Tongue (tissue), 2 donors: ENCODE results near the gene CYP19A1. TPM values are rescaled to one million over a fixed set of nuclear protein-coding genes. Genes with fewer than 3 reads are reported as not detected.
A peak's percentile ranks its signal among the peaks of the same experiment; 100 is the strongest.
"Not testable (repeated sequence)": the region's sequence is repeated elsewhere in the genome, so short reads cannot be mapped to it uniquely, and the experiment has no call there.

Experiments used
- DNase-seq: peaks from one replicate; pipeline ENCODE4 v3.0.0-alpha.2; 2015
- total RNA-seq: library from RNA; depleted of rRNA; stranded (reverse); fragments of >200 nt; gene quantifications from one replicate; pipeline ENCODE4 v1.2.3, GENCODE V29; 2014

CYP19A1 gene
- total RNA-seq, 1 donor from 2014 or later = 3.0 TPM

- DNase-seq = no peak
These were observed 133.1 kb downstream of the CYP19A1 start for GRCh38 chr15:51205050-51205975.

DNA sequence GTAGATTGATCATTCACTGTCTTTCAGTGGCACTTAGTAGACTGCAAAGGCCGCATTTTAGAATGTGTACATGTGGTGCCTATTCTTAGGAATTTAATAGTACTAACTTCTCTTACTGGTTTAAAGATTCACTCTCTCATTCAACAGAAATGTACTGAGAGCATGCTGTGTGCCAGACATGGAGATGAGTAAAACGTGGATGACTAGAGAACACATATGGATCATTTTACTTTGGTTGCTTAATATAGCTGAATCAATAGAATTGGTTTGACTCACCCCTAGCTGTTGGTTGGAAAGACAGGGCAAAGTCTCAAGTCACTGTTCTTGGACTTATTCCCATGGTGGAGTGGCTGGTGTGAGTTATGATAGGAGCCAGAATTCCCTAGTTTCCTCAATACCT lies 134.6 kb downstream of the CYP19A1 start:
- DNase-seq = no peak

DNA sequence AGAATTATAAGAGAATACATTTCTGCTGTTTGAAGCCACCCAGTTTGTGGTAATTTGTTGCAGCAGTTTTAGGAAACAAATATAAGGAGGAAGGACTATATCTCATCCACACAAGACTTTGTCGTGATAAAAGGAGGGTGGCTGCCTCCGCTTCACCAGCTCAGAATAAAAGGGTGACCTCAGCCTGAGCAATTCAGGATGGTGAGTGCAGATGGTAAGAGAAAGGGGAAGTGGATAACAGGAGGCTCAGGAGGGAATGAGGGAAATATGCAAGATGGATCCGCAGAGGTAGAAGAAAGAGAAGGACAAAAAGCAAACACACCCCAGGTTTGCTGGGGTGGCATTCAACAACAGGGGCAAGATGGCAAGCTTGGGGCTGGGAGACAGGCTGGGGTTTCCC lies 135.6 kb downstream of the CYP19A1 start:
- DNase-seq = no peak

GRCh38 chr15:51201581-51201980 lies 136.8 kb downstream of the CYP19A1 start:
- DNase-seq = no peak

- no peak for DNase-seq
These were observed 137.6 kb downstream of the CYP19A1 start for GRCh38 chr15:51200792-51201191.

GRCh38 chr15:51199541-51199940 lies 138.9 kb downstream of the CYP19A1 start:
- no peak for DNase-seq

DNA sequence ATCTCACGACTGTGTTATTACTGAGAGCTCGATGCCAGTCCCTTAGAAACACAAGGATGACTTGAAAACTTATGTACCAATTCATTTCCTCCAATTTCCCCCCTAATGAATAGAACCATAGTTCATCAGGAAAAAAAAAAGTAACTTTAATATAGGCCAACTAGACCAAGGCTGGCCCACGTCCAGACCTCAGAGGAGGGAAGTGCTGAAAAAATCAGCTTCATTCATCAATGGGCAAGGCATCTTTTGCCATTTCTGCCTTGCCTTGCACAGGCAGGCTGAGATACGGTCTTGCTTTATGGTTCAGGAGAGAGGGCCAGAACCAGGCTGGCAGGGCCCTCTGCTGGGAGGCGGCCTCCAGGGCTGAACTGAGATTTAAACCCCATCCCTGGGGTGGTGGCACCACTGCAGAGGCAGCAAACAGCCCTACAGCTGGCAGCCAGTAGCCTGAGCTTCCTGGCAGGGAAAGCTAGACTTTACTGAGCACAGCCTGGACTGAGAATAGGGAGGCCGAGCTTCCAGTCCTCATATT lies 139.6 kb downstream of the CYP19A1 start:
- DNase-seq = peak; percentile 28

DNA sequence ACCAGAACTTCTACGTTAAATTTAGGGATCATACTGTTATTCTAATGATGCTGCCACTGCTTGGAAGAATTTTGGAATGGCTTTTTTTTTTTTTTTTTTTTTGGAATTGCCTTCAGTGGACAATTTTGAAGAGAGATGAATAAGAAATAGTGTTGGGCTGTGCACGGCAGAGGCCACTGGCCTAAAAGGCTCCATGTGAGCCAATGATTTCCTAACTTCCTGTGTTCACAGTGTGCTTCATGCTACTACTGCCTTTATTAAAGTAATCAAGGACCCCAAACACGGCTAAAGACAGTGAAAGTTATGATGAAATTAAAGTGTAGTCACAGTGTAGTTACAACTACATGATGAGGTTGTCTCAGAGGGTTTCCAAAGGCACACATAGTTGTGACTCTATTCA lies 142.9 kb downstream of the CYP19A1 start:
- no peak for DNase-seq

GRCh38 chr15:51193979-51194378 lies 144.4 kb downstream of the CYP19A1 start:
- no peak for DNase-seq

- DNase-seq = no peak
These were observed 144.9 kb downstream of the CYP19A1 start for GRCh38 chr15:51193526-51193925.

GRCh38 chr15:51192521-51193280 lies 145.7 kb downstream of the CYP19A1 start:
- peak; percentile 92 for DNase-seq

DNA sequence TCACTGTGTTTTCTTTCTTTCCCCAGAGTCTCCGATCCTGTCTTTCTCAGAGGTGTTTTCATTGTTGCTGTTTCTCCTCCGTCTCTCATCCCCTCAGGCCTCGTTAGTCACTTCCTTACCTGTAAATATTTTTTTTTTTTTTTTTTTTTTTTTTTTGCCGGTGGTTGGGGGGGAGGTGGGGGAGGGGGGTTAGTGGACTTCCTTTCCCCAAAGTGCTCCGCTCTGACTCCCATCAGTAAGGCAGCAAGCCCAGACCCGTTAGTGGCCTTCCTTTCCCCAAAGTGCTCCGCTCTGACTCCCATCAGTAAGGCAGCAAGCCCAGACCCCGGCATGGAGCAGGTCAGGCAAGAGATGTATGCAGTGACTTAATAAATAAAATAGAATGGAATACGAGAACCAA lies 146.6 kb downstream of the CYP19A1 start:
- no peak for DNase-seq

GRCh38 chr15:51191072-51191670 lies 147.2 kb downstream of the CYP19A1 start:
- peak; percentile 38 for DNase-seq

- no peak for DNase-seq
These were observed 147.8 kb downstream of the CYP19A1 start for GRCh38 chr15:51190424-51191068.

DNA sequence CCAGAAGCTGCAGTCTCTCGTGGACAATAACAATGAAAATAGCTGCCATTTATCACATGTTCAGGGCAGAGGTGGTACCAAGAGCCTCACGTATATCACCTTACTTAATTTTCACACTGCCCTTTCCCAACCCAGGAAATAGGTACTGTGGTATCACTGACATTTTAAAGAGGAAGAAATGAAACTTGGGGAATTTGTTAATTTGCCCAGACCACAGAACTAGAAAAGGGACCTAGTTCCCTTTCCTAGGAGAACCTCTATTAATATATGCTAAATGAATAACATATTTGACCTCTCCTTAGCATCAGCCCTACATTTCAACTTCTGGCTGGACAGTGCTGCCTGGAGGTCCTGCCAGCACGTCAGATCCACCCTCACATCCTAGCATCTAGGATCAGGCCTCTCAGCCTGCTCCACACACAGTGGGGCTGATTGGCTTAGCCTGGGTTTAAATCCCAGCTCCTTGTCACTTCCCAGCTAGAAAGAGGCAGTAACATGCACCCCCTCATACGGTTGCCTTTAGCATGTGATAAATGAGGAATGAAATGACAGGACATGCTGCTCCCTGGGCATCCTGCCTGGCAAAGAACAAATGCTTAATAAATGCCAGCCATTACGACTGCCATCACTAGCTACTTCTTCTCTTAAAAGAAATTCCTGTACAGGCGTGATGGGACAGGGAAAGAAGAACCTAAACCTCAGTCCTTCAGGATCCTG lies 148.6 kb downstream of the CYP19A1 start:
- no peak for DNase-seq

GRCh38 chr15:51188791-51189190 lies 149.6 kb downstream of the CYP19A1 start:
- DNase-seq = not testable (repeated sequence)

GRCh38 chr15:51186891-51187290 lies 151.5 kb downstream of the CYP19A1 start:
- DNase-seq = peak; percentile 41

- peak; percentile 77 for DNase-seq
These were observed 152.2 kb downstream of the CYP19A1 start for GRCh38 chr15:51186181-51186705.

- DNase-seq = peak; percentile 55
These were observed 152.9 kb downstream of the CYP19A1 start for GRCh38 chr15:51185213-51186159.

GRCh38 chr15:51184627-51185026 lies 153.8 kb downstream of the CYP19A1 start:
- no peak for DNase-seq
